HG03097 (cell line): ENCODE measurements around the gene CTIF.
"Not testable (repeated sequence)": the region's sequence is repeated elsewhere in the genome, so short reads cannot be mapped to it uniquely, and the experiment has no call there.

Source experiments
- ATAC-seq: cut with Tn5 transposase; IDR thresholded peaks from one replicate; pipeline ENCODE4 v1.9.1; 2021; ENCODE audit not compliant: unreplicated experiment, low FRiP score

The CTIF gene

DNA sequence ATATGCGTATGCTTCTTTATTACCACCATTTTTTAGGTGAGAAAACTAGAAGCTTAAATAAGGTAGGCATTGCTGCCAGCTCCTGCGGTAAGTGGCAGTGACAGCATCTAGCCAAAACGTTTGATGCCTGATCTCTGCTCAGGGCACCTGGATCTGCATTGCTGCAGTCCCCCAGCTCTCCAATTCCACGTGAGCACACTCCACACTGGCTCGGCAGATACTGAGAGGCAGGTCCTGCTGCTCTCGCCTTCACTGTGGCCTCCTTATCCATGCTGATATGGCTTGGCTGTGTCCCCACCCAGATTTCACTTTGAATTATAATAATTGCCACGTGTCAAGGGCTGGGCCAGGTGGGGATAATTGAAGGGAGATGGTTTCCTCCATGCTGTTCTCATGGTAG lies 160.9 kb downstream of the CTIF start:
- no peak for ATAC-seq

DNA sequence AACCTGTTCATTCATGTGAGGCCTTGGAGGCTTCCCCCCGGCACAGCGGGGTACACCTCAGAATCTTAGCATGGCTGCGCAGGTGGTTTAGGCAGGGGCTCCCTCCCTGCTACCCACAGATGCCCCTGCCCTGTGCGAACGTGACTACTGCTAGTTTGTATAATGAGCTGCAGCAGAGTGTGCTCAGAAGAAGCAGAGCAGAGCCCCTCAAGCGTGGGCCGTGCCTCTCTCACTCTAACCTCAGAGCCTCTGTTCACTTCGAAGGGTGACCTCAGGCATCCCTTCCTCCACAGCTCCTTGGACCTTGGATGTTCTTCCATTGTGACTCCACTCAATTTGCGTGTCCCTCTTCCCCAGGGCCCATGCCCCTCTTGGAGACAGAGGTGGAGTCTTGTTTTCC lies 161.6 kb downstream of the CTIF start:
- no peak for ATAC-seq

DNA sequence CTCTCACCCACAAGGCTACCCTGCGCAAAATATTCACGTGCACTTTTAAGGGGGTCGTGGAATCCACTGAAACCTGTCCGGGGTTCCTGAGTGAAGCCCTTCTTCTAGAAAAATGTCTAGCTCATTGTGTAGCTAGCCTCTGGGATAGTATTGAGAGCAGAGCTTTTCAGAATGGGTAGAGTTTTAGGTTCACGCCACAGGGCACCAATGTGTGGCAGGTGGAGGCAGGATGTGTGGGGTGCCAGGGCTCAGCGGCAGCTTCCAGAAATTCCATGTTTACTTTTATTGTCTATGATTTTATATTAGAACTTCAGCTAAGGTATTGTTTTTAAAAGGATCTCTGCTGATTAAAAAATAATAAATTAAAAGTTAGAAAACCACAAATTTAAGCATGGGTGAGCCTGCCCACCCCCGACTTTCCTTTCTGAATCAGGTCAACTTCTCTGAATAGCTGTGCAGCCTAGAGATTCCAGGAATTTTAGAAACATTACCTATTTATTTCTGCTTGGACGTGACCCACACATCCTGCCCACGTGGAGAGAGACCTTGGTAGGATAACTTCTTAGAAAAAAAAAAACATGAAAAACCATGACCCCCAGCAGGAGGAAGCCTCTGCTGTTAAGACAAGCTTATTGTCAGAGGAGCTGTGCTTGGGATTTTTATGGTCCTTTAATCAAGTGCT lies 163.7 kb downstream of the CTIF start:
- ATAC-seq = no peak

DNA sequence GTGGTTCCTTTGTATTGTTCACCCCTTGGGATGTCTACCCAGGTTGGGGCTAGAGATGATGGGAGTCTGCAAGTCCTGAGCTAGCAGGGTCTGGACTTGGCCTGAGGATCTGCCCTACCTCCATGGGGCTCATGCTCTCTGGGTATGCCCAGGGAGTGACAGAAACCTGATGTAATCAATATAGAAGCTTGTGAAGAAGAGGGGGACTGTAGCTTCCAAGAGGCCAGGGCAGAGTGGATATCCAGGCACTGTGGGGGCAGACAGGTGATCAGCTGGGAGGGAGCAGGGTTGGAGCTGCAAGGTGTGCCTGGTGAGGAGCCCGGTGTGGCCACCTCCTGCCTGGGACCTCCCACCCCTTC lies 164.2 kb downstream of the CTIF start:
- ATAC-seq = no peak

DNA sequence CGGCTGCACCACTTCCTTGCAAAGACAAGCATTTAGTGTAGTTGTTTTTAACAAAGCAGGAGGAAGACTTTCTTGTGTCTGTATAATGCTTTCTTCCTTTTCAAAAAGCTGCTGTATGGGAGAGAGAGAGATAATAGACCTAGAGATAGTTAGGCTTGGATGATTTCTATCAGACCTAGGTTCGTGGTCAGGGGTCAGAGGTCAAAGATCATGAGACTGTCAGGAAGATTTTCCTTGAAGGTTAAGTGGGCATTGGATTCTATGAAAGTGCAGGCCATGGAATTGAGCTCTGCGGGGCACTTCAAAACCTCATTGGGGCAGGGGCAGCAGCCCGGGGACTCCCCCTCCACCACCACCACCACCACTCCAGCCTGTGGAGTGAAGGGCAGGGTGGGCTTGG lies 164.6 kb downstream of the CTIF start:
- ATAC-seq = no peak

DNA sequence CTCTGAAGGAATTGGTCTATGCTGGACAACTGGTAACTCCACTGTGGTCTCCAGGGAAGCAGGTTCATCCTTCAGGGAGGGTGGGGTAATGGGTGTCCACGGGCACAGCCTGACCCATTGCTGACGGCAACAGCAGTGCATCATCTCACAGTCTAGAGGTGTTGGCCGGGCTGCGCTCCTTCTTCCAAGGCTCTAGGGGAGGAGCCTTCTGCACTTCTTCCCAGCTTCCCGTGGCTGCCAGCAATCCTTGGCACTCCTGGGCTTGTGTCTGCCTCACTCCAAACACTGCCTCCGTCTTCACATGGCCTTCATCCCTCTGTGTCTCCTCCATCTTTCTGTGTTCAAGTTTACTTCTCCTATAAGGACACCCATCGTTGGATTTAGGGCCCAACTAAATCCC lies 166.2 kb downstream of the CTIF start:
- no peak for ATAC-seq

DNA sequence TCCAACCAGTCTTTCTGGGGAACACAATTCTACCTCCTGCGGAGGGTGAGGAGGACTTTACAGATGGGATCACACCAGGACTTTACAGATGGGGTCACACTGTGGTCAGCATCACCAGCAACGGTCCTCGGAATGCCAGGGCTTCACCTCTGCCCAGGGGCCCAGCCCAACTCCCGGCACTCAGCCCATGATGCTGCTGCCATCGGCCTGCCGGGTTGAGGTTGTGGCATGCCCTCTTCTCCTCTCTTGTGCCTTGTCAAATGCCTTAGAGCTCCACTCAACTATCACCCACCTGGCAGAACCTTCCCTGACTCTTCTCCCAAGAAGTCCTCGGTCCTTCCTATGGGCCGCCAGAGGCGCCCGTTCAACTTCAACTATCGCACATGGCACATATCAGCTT lies 166.7 kb downstream of the CTIF start:
- ATAC-seq = no peak

DNA sequence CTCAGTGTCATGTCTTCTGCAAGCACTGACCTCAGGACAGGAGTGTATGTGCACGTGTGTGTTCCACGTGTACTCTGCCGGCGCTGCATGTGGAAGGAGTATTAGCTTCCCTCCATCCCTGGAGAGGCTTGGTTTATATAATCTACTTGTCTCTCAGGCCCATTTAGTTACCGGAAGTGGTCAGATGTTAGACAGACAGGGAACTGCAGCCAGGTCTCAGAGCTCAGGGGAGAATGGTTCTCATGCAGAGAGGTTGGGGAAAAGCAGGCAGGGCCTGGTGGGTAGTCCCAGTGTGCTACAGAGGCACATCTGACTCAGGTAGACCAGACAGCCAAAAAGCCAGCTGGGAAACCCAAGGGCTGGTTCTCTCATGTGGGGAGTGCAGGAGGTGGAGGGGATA lies 167.9 kb downstream of the CTIF start:
- no peak for ATAC-seq

DNA sequence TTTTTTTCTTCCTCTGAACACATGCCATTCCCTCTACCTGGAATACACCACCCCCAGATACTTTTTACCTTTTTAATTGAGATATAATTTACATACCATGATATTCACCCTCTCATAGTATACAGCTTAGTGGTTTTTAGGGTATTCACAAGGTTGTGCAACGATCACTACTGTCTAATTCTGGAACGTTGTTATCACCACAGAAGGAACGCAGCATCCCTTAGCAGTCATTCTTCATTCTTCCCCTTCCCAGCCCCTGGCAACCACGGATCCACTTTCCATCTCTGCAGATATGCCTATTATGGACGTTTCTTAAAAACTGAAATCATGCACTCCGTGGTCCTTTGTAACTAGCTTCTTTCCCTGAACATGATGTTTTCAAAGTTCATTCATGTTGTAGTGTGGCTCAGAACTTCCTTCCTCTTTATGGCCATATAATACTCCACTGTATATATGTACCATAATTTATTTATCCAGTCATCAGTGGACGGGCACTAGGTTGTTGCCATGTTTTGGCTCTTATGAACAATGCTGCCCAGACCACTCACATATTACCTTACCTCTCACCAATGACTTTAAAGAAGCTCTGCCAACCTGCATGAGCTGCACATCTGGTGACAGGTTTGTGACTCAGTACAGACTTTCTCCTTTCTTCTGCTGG lies 168.9 kb downstream of the CTIF start:
- no peak for ATAC-seq

DNA sequence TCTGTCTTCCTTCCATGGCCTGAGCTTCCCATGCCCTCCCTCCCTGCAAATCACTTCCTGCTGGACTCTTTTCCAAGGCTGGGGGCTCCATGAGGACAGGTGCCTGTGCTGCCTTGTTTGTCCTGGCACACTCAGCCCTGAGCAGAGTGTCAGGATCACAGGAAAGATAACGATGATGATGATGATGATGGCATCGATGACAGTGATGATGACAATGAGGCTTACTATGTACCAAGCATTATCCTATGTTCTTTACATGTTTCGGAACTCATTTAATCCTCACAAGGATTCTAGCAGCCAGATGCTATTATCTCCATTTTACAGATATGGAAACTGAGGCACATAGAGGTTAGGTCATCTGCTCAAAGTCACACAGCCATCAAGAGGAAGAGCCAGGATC lies 170.0 kb downstream of the CTIF start:
- ATAC-seq = no peak

DNA sequence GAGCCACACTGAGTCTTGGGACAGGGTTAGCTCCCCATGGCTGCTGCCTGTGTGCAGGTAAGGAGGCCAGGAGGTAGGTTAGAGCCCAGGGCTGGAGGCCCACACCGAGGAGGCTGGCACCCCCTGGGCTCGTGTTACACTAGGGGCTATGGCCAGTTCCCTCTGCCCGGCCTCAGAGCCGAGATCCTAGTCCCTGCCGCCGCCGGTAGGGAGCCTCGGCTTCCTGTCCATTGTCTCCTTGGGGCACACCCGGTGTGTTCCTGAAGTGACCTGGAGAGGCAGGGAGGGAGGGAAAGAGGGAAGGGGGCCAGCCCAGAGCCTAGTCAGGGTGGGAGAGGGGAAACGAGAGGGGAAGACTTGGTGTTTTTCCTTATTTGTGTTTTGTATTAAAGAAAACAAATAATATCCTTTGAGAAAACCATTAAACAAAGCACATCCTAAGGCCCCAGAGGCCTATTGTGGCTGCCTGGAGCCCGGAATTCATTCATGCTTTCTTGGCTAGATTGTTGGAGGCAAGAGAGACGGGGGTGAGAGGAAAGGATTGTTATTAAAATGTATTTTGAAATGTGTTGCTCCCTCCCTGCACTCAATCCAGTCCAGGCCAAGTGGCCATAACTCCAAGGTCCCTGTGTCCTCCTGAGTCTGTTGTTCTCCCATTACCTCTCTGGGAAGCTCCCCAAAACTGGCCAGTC lies 170.7 kb downstream of the CTIF start:
- no peak for ATAC-seq

DNA sequence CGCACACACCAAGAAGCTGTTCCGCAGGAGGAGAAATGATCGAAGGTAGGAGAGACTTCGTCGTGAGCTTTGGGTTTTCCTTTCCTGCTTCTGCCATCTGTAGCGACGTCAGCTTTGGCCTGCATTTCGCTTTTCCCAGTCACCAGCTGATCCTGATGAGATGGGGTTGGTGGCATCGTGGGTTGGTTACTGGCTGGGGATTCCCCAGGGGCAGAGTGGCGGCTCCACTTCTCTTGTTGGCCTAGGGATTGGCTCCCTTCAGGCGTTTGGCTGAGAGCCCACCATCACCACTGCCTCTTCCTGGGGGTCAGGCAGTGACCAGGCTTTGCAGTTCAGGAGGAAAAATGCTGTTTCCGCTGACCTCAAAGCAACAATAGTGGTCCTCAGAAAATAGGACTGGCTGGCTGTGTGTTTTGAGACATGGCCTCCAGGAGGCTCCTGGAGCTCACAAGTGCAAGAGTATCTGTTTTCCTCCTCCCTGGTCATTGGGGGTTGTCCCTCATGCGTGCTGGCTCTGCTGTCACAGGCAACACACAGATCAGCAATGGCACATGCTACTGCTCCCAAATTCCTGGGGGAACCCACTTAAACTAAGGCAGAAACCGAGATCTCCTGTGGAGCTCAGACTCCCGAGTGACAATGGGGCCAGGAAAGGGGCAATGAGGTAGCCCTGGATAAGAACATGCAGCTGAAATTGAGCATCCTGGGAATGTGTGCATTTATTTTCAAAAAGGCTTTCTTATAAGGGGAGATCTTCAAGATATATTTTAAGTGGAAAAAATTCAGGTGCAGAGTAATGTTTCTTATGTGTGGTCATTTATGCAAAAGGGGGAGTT lies 173.0 kb downstream of the CTIF start:
- ATAC-seq = no peak

DNA sequence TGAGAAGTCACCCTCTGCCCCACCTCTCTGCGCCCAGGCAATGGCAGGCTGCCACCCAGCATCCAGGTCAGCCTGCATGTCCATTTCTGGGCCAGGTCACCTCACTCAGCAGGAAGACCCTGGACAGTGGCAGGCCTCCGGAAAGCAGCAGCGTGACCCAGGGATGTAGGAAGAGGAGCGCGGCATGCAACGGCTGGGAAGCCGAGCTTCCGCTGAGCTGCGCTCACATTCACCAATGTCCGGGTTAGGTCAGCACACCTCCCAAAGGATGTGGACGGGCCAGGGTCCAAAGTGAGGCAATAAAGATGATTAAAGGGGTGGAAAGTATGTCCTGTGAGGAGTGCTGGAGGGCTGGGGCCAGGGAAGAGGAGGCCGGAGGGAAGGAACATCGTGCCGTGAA lies 174.5 kb downstream of the CTIF start:
- ATAC-seq = no peak

DNA sequence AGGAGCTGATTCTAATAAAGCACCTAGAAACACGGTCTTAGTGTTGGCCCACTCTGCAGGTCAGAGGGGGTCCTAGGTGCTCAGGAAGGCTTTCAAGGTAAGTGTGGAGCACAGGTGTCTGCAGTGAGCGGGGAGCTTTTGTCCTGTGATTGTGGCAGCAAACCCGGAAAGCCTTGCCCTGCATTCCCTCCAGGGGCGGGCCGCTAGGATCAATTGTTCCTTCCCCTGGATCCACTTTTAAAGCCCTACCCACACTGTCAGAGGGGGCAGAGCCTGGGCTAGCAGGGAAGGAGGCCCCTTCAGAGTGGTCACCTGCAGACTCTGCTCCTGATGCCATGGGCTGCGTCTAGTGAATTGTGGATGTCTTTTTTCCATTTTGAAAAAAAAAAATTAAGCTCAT lies 176.0 kb downstream of the CTIF start:
- ATAC-seq = no peak

DNA sequence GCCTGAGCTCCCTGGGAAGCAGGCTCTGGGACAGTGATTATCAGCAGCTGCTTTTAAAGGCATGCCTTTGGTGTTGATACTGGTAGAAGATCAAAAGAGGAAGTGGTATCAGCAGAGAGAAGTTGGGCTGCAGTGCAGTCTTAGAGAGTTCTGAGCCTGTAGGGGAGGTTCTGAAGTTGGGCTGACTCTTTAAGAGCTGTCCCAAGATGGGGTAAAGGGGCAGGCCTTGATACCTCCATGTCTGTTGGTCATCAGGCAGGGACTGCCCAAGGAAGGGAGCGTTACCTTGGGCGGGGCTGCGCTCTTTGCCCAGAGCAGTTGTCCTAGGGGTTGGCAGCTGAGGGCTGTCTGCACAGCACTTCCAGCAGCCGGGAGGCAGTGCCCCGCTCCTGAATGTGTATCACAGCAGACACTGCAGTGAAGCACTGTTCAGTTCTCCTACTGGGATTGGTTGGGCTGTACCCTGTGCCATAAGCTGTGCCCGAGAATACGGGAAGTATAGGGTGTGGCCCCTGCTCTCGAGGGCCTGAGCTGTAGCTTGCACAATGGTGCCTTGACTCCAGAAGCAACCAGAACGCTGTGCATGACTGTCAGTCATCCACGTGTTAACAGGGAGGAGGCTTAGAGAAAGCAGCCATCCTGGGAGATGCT lies 177.0 kb downstream of the CTIF start:
- ATAC-seq = no peak

DNA sequence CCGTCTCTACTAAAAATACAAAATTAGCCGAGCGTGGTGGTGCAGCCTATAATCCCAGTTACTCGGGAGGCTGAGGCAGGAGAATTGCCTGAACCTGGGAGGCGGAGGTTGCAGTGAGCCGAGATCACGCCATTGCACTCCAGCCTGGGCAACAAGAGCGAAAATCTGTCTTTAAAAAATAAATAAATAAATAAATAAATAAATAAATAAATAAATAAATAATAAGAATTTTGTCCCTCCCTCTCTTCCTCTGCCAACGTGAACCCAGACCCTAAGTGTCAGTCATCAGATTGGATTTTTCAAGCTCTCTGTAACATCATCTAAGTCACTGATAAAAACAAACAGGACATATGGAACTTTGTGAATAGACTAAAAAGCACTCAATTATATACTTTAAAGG lies 178.4 kb downstream of the CTIF start:
- not testable (repeated sequence) for ATAC-seq

DNA sequence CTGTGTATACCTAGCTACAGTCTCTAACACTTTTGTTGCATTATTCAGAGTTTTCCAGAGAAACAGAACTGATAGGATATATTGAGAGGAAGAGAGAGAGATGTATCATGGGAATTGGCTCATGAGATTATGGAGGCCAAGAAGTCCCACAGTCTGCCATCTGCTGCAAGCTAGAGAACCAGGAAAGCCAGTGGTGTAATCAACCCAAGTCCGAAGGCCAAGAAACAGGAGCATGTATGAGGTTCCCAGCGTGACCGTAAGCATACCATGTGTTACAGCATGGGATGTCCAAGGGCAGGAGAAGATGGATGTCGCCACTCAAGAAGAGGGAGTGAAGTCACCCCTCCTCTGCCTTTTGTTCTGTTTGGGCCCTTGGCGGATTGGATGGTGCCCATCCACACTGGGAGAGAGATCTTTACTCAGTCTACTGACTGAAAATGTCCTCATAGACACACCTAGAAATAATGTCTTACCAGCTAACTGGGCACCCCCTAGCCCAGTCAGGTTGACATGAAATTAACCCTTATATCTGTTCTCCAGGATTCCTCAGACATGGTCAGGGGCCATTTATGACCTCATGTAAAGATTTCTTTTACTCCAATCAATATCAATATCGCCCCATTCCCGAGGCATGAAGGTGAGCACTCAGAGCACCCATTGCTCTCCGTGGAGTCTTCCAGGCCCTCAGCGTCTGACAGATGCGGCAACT lies 179.6 kb downstream of the CTIF start:
- no peak for ATAC-seq

DNA sequence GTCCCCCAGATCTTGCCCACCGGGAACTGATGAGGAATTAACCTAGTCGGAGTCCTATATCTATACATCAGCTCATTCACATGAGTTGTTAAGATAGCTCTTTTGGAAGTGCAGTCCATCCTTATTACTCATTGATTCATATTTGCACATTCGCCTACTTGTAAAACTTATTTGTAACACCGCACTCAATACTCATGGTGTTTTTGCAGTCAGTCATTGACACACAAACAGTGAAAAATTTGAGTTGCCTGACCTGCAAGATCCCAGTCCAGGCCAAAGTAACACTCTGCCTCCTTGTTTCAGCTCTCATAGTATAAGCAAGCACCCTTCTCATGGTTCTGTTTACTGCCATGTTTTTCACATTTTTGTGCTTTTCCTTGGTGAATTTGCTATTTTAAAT lies 180.6 kb downstream of the CTIF start:
- ATAC-seq = no peak

DNA sequence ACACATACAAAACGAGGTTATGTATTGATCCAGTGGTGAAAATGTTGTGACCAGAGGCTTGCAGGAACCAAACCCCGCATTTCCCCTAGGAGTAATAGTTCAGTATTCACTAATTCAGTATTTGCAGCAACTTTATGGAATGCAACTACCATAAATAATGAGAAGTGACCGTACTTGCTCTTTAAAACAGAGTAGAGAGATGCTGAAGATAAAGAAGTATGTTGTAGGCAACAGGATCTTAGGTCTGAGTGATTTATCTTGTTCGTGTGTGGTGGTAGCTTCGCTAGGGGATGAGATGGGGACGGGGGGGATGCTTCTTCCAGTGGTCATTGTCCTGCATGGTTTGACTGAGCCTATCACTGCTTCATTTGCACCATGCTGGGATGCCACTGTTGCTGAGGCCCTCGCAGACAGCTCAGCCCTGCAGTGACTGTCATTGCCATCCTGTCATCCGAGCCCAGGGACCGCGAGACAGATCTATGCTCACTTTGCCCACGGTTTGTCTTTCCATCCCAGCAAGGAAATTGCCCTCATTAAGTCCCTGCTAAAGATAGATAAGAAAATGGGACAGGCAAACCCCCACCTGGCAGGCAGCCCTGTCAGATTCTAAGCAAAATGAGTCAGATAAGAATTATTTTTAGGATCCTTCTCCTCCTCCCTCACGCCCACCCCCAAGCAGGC lies 181.3 kb downstream of the CTIF start:
- no peak for ATAC-seq

DNA sequence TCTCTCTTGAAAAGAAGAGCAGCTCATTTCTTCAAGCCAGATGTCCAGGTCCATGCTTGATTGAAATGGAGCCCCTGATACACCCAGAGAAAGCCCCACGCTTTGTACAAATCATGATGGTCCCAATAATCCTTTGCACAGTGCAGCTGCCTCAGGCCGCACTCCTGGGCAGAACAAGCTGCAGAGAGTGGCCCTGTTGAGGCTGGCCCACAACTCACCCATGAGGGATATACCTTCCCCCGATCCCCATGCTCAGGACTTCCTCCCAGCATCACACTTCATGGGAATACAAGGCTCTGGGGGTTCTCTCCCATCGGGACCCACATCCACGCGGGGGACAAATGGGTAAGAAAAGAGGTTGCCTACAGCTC lies 181.8 kb downstream of the CTIF start:
- no peak for ATAC-seq
